Natural killer cell (primary cell): Measurements from ENCODE around the gene WDTC1. TPM values are rescaled to one million over a fixed set of nuclear protein-coding genes. Genes with fewer than 3 reads are reported as not detected.

Source experiments
- ATAC-seq, 3 donors: fragments of 150-1000 bp in 2 of 3; fragments of 200-7000 bp in 1 of 3; cut with Tn5 transposase; 1 replicate in 1 of 3; 2 replicates in 2 of 3; pipeline ENCODE4 v1.10.0; 2021; ENCODE audit warnings: mild to moderate bottlenecking in 2 of 3, moderate library complexity in 2 of 3
- DNase-seq, 2 donors: peaks; one replicate each; pipeline versions ENCODE4 v3.0.0 to v3.0.0-alpha.2; 2013 to 2021; ENCODE audit warnings: mixed read lengths in 1 of 2
- H3K27ac ChIP-seq: one replicate; pipeline ENCODE4 v1.5.1; 2013; ENCODE audit warnings: mild to moderate bottlenecking, low read length
- H3K27me3 ChIP-seq: one replicate; pipeline ENCODE4 v1.6.1; 2013; ENCODE audit warnings: low read length; ENCODE audit not compliant: control insufficient read depth, insufficient read depth
- H3K36me3 ChIP-seq: one replicate; pipeline ENCODE4 v1.6.1; 2013; ENCODE audit warnings: low read length; ENCODE audit not compliant: control insufficient read depth, insufficient read depth
- H3K4me1 ChIP-seq: one replicate; pipeline ENCODE4 v1.6.1; 2013; ENCODE audit warnings: low read length; ENCODE audit not compliant: control insufficient read depth, insufficient read depth
- H3K4me3 ChIP-seq: one replicate; pipeline ENCODE4 v1.5.1; 2013; ENCODE audit warnings: low read length
- H3K9me3 ChIP-seq: one replicate; pipeline ENCODE4 v1.6.1; 2013; ENCODE audit warnings: low read length; ENCODE audit not compliant: control insufficient read depth, insufficient read depth
- H3K27ac Mint-ChIP-seq, 2 donors: one replicate each; pipeline ENCODE4 v1.8.0; 2022; ENCODE audit warnings: mild to moderate bottlenecking in 2 of 2, mixed read lengths in 2 of 2, moderate library complexity in 1 of 2
- H3K27me3 Mint-ChIP-seq, 2 donors: one replicate each; pipeline ENCODE4 v1.8.0; 2022; ENCODE audit warnings: low read depth in 2 of 2, mixed read lengths in 2 of 2
- H3K36me3 Mint-ChIP-seq: one replicate; pipeline ENCODE4 v1.8.0; 2022; ENCODE audit warnings: mixed read lengths
- H3K4me1 Mint-ChIP-seq, 2 donors: one replicate each; pipeline ENCODE4 v1.8.0; 2022; ENCODE audit warnings: mixed read lengths in 2 of 2
- H3K4me3 Mint-ChIP-seq: one replicate; pipeline ENCODE4 v1.8.0; 2022; ENCODE audit warnings: mild to moderate bottlenecking, moderate library complexity, mixed read lengths
- H3K9me3 Mint-ChIP-seq, 2 donors: one replicate each; pipeline ENCODE4 v1.8.0; 2022; ENCODE audit warnings: mixed read lengths in 2 of 2
- CTCF ChIP-seq: fragments of 200-600 bp; IDR thresholded peaks from one replicate; pipeline ENCODE4 v1.8.0; 2022; ENCODE audit warnings: antibody characterized with exemption
- WGBS: methylation state at CpG from one replicate; pipeline ENCODE4 v1.1.7; 2013; ENCODE audit warnings: missing lambda C conversion rate; ENCODE audit not compliant: insufficient coverage; 5-methylcytosine and 5-hydroxymethylcytosine counted together
- intact Hi-C: fragments of 100-400 bp; cut with micrococcal nuclease; formaldehyde crosslinking; loops from one replicate; pipeline ENCODE4 v1.14.2; 2022
- total RNA-seq, 4 donors: library from RNA; stranded (reverse); fragments of 120-200 nt in 1 of 4; gene quantifications; one replicate each; pipeline versions ENCODE4 v1.2.3 to v1.2.4, GENCODE V29; 2013 to 2022

The WDTC1 gene
- total RNA-seq, 3 donors from 2014 or later (not counting 1 experiment from before 2014, with no cell fraction given), result 68.9 to 82.0 (median 81.7) TPM

- peaks cover 70% of the 10 kb centered on the region for H3K36me3 ChIP-seq
- H3K4me1 Mint-ChIP-seq, result peaks cover 6 to 7% of the 10 kb centered on the region in 2 donors
- H3K36me3 Mint-ChIP-seq, result no peaks in the 10 kb centered on the region
These were observed 68.2 kb downstream of the WDTC1 start for GRCh38 chr1:27302612-27303011.

GRCh38 chr1:27303509-27303908 is 69.1 kb downstream of the WDTC1 start:
- Histone ChIP-seq H3K36me3 (peaks cover 61% of the 10 kb centered on the region), H3K27ac (no peak overlapping the region), H3K4me3 (no peak overlapping the region), H3K4me1 (peaks cover 18% of the 10 kb centered on the region), H3K27me3 (no peaks in the 10 kb centered on the region), H3K9me3 (no peaks in the 10 kb centered on the region)
- intact Hi-C loops, result no loop called here
- Mint-ChIP-seq H3K36me3 (no peaks in the 10 kb centered on the region), H3K9me3 (no peaks in the 10 kb centered on the region), H3K27ac (no peak overlapping the region), H3K4me3 (no peak overlapping the region), H3K4me1 (peaks cover 6 to 7% of the 10 kb centered on the region in 2 donors), H3K27me3 (no peaks in the 10 kb centered on the region)
- ATAC-seq, result no peak
- 97% methylated on average over 15 of the region's 15 CpGs for WGBS
- TF ChIP-seq CTCF, result no peak
- DNase-seq, result no peak

More at GRCh38 chr1:27302612-27303011, 68.2 kb downstream of the WDTC1 start:
- H3K4me1 ChIP-seq, result peaks cover 18% of the 10 kb centered on the region
- Mint-ChIP-seq H3K9me3 (no peaks in the 10 kb centered on the region), H3K27me3 (no peaks in the 10 kb centered on the region), H3K27ac (no peak overlapping the region), H3K4me3 (no peak overlapping the region)
- H3K27me3 ChIP-seq, result no peaks in the 10 kb centered on the region
- ATAC-seq (no peak), DNase-seq (no peak)
- no peaks in the 10 kb centered on the region for H3K9me3 ChIP-seq
- no peak overlapping the region for H3K27ac ChIP-seq
- no peak overlapping the region for H3K4me3 ChIP-seq
- no peak for TF ChIP-seq CTCF
- WGBS, result 96% methylated on average over 2 of the region's 2 CpGs
- intact Hi-C loops, result no loop called here

GRCh38 chr1:27306071-27306470 is 71.6 kb downstream of the WDTC1 start:
- no peak overlapping the region for H3K27ac Mint-ChIP-seq
- H3K36me3 Mint-ChIP-seq, result no peaks in the 10 kb centered on the region
- no peaks in the 10 kb centered on the region for H3K27me3 Mint-ChIP-seq
- no peaks in the 10 kb centered on the region for H3K9me3 ChIP-seq
- intact Hi-C loops, result no loop called here
- H3K4me3 Mint-ChIP-seq, result no peak overlapping the region
- peaks cover 39% of the 10 kb centered on the region for H3K36me3 ChIP-seq
- H3K4me3 ChIP-seq, result no peak overlapping the region
- DNase-seq (no peak), ATAC-seq (no peak)
- no peaks in the 10 kb centered on the region for H3K27me3 ChIP-seq
- peaks cover 2 to 3% of the 10 kb centered on the region in 2 donors for H3K4me1 Mint-ChIP-seq
- WGBS, result 98% methylated on average over 11 of the region's 11 CpGs
- TF ChIP-seq CTCF, result no peak
- no peaks in the 10 kb centered on the region for H3K9me3 Mint-ChIP-seq
- no peak overlapping the region for H3K27ac ChIP-seq
- peaks cover under 1% of the 10 kb centered on the region for H3K4me1 ChIP-seq
